Stomach (tissue), 4 donors: ENCODE data around the gene IRAK3.

Source experiments
- CTCF ChIP-seq, 7 experiments: fragments of 450-650 bp in 4 of 7; fragments of 200-600 bp in 3 of 7; sonication (generic) in 3 of 7; IDR thresholded peaks; one replicate each; pipeline ENCODE4 v1.5.1; 2016 to 2019; ENCODE audit warnings: antibody characterized with exemption in 7 of 7, control low read depth in 2 of 7, mild to moderate bottlenecking in 1 of 7
- POLR2A ChIP-seq, 4 donors: fragments of 450-650 bp; IDR thresholded peaks; one replicate each; pipeline ENCODE4 v1.6.1; 2016; ENCODE audit warnings: antibody characterized with exemption in 4 of 4, control low read depth in 2 of 4, mild to moderate bottlenecking in 1 of 4, moderate library complexity in 1 of 4
- POLR2AphosphoS5 ChIP-seq, 3 donors: sonication (generic); formaldehyde crosslinking; IDR thresholded peaks; one replicate each; pipeline ENCODE4 v1.6.1; 2016; ENCODE audit warnings: antibody characterized with exemption in 3 of 3

- TF ChIP-seq CTCF (IDR thresholded peaks at IDR 0.05) (no peak), POLR2A (IDR thresholded peaks at IDR 0.05) (no peak), POLR2AphosphoS5 (IDR thresholded peaks at IDR 0.05) (no peak)
Measured at GRCh38 chr12:66268562-66268961, 79.5 kb downstream of the IRAK3 start.
